GM19455 (cell line): ENCODE data around the gene CHAF1A.

Experiments used
- ATAC-seq: cut with Tn5 transposase; IDR thresholded peaks from one replicate; pipeline ENCODE4 v1.9.1; 2021; ENCODE audit not compliant: unreplicated experiment

Gene CHAF1A

DNA sequence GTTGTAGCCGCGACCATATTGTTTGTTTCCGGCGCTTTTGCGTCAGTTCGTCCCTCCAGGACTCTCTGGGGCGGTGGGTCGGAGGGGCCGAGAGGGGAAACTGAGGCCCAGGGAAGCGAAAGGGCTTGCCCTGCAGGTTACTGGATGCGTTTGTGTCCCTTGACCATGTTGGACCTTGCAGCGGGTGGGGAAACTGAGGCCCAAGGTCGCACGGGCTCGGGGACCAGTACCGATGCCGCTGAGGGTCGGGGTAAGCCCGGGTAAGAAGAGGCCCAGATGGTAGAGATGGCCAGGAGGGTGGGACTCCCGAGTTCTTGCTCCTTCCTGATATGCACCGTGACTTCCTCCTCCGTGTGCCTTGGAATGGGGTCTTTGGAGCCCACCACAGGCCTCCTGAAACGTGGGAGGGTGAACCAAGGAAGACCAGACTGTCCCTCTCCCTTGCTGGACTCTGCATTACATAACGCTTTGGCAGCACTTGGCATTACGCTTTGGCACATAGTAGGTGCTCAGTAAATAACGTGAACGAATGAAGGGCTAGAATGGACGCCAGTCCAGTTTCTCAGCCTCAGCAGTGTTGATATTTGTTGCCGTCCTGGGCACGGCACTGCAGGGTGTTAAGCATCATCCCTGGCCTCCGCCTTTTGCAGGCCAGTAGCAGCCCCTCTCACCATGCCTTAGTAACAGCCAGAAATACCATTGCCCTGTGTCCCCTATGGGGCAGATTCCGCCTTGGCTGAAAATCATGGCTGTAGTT, 743 bp downstream of the CHAF1A start:
- no peak for ATAC-seq

DNA sequence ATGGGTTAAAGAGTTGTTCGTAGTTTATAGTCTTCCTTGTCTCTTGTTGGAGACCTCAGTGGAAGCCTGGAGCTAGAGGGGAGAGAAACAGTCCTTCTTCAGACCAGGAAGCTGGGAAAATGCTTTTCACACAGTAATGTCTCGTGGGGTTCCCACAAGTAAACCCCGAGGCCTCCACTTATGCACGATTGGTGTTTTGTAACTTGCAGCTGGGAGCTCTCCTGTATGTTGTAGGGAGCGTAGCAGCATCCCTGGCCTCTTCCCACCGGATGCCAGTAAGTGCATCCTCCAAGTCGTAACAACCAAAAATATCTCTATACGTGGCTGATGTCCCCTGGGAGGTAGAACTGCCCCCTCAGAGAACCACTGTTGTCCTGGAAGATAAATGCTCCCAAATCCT, 3.5 kb downstream of the CHAF1A start:
- no peak for ATAC-seq

DNA sequence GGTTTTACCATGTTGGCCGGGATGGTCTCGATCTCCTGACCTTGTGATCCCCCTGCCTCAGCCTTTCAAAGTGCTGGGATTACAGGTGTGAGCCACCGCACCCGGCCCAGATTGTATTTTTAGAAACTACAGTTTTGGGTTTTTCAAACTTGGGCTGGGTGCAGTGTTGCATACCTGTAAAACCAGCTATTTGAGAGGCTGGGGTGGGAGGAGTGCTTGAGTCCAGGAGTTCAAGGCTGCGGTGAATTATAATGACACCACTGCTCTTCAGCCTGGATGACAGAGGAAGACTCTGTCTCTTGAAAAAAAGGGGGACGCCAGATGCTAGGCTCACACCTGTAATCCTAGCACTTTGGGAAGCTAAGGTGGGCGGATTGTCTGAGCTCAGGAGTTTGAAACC, 4.2 kb downstream of the CHAF1A start:
- no peak for ATAC-seq

DNA sequence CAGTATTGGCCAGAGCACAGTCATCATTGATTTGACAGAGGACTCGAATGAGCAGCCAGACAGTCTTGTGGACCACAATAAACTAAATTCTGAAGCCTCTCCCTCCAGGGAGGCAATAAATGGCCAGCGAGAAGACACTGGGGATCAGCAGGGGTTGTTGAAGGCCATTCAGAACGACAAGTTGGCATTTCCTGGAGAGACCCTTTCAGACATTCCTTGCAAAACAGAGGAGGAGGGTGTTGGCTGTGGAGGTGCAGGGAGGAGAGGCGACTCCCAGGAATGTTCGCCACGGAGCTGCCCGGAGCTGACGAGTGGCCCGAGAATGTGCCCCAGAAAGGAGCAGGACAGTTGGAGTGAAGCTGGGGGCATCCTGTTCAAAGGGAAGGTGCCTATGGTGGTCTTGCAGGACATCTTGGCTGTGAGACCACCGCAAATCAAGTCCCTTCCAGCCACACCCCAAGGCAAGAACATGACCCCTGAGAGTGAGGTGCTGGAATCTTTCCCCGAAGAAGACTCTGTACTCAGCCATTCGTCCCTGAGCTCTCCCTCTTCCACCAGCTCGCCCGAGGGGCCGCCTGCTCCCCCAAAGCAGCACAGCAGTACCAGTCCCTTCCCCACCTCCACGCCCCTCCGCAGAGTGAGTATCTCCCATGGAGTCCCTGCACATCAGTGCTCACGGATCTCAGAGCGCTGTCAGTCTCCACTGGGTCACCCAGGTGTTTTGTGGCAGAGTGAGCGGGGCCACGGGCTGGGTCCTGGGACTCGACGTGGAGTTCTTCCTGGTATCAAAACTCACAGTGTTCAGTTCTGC, 6.9 kb downstream of the CHAF1A start:
- no peak for ATAC-seq

DNA sequence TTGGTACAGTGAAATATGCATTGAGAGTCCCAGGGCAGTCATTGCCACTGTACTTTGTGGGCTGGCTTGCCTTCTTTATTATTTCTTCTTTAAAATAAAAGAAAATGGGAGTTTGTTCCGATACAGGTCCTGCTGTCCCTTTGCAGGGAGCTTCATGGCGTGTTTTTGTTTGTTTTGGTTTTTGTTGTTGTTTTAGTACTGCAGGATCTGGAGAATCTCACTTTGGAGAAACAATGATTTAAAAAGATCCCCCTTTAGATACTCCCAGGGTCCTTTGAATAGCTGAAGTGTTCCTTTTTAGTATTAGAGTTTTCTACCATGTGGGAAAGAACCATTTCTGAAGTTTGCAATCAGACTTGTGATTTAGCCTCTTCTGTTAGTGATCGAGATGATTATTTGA, 11.1 kb downstream of the CHAF1A start:
- ATAC-seq, result no peak

DNA sequence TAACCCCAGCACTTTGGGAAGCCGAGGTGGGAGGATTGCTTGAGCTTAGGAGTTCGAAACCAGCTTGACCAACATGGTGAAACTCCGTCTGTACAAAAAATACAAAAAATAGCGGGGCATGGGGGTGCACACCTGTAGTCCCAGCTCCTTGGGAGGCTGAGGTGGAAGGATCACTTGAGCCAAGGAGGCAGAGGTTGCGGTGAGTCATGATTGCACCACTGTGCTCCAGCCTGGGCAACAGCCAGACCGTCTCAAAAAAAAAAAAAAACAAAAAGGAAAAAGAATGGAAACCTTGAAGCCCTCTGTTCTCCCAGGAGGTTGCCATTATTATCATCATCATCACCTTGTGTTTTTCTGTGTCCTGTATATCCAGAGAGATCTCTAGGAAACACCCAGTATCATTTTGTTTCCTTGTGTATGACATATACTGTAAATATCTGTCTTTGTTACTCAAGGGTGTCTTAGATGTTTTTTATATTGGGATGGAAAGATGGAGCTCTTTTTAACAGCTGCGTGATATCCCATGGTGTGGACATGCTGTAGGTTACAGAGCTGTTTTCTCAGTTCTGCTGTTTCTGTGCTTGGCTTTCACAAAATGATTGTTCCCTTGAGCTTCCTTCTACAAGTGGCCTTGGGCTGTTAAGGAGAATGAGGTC, 11.8 kb downstream of the CHAF1A start:
- ATAC-seq, result no peak

DNA sequence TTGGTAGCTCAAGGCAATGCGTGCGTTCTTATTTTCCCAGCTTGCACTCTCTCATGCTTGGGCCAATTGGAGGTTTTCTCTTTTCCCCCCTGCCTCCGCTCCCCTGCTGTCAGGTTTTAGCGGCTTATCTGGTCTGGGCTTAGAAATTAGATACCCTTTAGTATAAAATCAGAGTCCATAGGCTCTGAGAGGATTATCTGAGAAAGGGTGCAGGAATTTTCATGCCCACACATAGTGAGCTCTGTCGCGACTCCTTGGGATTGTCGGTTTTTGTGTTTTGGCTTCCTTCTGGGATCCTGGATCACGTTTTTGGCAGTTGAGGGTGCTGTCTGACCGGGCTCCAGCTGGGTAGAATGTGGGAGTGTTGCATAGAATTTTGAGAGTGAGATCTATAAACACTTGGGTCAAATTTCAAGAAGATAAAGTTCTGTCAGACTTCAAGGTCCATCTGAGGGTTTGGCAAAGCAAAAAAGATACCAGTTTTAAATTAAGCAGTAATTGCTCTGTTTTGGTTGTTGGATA, 12.4 kb downstream of the CHAF1A start:
- no peak for ATAC-seq

DNA sequence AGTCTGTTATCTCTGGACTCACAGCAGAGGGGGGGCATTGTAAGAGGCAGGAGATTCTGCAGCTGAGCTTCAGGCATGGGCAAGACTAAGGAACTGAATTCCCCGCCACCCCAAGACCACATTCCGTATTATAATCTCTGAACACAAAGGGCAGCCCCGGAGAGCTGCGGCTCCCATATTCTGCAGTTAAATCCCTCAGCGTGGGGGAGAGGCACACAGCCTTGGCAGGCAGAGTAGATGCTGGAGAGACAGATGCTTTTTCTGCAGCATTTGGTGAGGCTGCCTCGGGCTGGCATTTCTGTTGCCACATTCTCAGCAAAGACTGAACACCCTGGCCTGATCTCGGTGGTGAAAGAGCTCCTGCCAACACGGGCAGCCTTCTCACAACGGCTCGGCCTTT, 12.9 kb downstream of the CHAF1A start:
- ATAC-seq, result no peak

DNA sequence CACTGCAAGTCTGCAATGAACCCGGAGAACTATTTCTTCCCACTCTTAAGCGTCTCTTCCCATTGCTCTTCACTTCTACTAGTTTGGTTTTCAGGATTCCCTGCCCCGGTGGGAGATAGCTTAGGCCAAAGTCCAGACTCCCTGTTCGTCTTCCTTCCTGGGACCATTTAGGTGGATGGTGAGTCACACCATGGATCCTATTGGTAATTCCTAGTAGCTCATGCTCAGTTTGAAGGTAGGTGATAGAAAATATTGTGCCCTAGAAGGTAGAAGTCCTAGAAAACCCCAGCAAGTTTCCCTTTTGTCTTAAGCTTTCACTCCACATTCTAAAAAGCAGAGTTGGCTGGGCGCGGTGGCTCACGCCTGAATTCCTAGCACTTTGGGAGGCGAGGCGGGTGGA, 13.8 kb downstream of the CHAF1A start:
- no peak for ATAC-seq

DNA sequence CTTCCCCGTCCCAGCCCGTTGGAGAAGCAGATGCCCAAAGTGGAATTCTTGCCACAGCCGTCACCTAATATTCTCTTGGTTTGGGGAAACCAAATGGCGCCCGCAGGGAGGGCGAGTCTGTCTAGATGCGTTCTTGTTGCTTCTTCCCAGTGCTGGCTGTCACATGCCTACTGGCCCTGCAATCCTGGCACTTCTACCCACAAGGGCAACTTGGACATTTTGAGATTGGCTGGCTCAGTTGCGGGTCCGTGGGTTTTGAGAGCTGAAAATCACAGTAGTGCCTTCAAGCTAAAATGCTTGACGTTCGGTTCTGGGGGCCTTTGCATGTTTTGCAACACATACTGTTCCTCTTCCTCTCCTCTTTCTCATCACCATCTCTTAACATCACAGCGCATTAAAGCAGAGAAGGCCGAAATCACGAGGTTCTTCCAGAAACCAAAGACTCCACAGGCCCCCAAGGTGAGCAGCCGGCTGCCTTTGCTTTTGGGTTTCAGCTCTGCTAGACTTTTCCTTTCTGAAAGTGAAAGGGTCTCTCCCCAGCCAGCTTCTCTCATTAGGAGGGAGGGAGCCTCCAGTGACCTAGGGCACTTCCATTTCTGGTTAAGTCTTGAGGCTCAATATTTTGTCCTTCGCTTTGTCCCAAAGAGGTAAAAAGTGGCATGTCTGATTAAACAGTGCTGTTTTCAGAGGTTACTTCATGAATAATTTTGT, 21.1 kb downstream of the CHAF1A start:
- no peak for ATAC-seq

DNA sequence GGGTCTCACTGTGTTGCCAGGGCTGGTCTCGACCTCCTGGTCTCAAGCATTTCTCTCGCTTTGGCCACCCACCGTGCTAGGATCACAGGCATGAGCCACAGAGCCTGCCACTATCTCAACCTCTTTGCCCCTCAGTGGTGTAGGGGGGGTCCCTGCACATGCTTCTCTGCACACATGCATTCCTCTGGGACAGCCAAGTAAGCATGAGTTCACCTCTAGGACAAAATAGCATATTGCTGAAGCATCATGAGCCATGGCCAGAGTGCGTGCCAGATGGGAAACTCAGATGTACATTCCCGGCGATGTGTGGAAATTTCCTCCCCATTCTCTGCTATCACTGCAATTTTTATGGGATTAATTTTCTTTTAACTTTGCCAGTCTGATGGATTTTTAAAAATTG, 23.1 kb downstream of the CHAF1A start:
- no peak for ATAC-seq

DNA sequence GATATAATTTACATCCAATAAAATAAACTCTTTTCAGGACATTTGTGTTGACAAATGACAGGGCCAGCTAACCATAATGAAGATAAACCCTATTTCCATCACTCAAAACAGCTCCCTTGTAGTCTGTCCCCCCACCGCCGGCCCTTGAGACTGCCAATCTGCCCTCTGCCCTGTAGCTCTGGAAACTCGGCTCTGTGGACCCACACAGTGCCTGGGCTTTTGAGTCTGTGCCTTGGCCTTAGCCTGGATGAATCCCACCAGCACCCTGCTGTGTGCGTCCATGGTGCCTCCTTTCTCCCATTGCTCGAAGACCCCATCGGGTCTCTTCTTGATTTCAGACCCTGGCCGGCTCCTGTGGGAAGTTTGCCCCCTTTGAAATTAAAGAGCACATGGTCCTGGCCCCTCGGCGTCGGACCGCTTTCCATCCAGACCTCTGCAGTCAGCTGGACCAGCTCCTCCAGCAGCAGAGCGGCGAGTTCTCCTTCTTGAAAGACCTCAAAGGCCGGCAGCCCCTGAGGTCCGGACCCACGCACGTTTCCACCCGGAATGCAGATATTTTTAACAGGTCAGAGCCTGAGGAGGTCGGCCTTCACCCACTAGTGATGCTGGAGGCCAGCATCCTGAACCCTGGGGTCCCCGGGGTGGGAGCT, 26.0 kb downstream of the CHAF1A start:
- ATAC-seq, result no peak

DNA sequence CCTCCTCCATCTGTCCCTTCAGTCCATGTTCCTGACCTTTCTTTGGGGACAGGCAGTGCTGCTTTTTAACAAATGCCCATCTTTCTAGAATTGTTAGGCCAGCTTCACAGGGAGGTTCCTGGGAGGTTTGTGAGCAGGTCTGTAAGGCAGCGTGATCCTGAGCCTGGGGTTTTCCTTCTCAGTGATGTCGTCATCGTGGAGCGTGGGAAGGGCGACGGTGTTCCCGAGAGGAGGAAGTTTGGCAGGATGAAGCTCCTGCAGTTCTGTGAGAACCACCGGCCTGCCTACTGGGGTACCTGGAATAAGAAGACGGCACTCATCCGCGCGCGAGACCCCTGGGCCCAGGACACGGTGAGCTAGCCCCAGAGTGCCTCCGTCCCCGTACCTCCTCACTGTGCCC, 26.8 kb downstream of the CHAF1A start:
- no peak for ATAC-seq

DNA sequence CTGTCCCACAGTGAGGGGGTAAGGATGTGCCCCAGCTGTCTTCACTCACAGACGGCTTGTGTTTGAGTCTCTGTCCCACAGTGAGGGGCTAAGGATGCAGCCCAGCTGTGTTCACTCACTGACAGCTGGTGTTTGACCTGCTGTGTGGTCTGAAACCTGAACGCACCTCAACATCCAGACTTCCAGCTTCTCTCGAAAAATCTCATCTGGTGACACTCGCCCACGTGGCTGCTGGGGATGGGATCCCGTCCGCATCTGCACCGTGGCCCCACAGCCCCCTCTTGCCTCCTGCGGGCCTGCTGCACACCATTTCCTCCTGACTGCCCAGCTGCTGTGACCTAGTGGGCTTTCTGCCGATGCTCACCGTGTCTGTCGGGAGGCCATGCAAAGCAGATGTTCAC, 27.3 kb downstream of the CHAF1A start:
- ATAC-seq, result no peak

DNA sequence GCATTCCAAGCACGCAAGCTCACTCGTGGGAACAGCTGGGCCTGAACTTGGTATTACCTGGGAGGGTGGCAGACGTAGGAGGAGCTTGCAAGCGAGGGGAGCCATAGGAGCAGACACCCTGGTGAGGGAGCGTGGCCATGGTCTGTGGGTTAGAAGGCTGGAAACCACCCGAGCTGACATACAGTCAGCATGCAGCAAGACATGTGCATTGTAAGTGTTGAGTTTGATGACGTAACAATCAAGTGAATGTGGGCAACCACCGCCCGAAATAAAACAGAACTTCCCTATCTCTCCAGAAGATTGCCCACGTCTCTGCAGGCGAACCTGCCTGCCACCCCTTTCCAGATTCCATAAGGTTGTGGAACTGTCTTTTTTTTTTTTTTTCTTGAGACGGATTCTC, 28.3 kb downstream of the CHAF1A start:
- no peak for ATAC-seq

DNA sequence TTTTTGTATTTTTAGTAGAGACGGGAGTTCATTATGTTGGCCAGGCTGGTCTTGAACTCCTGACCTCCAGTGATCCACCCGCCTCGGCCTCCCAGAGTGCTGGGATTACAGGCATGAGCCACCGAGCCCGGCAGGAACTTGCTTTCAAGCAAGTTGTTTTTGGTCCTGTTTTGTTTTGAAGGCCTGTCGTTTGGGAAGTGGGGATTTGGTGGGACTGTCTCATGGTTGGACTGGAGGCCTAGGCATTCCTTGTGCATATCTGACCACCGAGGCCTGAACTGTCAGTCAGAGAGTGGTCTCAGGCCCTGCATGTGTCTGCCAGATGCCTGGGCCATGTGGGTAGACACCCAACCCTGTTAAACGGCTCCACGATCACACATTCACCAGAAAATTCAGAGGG, 28.9 kb downstream of the CHAF1A start:
- ATAC-seq, result no peak

DNA sequence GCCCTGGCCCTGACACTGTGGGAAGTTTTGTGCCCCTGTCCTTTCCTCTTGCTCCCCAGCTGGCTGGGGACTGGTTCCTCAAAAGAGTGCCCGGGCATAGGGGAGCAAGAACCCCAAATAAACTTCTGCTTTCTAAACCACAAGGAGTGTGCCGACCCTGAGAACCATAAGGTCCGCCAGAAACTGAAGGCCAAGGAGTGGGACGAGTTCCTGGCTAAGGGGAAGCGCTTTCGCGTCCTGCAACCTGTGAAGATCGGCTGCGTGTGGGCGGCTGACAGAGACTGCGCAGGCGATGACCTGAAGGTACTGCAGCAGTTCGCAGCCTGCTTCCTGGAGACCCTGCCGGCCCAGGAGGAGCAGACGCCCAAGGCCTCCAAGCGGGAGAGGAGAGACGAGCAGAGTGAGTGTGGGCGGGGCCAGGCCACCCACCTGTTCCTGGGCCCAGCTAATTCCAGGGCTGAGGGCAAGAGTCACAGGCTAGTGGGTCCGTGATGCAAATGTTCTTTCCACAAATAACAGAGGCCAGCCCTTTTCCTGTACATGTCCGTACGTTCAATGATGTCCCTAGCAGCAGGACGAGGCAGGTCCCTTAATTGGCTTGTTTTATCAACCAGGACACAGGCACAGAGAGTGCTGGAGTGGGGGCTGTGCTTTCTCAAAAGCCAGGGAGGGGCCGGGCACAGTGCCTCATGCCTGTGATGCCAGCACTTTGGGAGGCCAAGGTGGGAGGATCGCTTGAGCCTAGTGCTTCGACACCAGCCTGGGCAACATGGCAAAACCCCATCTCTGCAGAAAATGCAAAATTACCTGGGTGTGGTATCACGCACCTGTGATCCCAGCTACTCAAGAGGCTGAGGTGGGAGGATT, 29.6 kb downstream of the CHAF1A start:
- no peak for ATAC-seq

DNA sequence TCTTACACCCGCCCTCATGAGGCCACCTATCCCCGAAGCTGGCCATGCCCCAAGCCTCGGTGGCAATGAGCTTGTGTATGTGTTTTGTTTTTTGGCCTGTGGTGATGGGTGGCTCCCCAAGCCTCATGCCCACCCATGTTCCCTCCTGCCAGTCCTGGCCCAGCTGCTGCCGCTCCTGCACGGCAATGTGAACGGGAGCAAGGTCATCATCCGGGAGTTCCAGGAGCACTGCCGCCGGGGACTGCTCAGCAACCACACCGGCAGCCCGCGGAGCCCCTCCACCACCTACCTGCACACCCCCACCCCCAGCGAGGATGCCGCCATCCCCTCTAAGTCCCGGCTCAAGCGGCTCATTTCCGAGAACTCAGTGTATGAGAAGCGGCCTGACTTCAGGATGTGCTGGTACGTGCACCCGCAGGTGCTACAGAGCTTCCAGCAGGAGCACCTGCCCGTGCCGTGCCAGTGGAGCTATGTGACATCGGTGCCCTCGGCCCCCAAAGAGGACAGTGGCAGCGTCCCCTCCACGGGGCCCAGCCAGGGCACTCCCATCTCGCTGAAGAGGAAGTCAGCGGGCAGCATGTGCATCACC, 30.6 kb downstream of the CHAF1A start:
- ATAC-seq, result no peak

DNA sequence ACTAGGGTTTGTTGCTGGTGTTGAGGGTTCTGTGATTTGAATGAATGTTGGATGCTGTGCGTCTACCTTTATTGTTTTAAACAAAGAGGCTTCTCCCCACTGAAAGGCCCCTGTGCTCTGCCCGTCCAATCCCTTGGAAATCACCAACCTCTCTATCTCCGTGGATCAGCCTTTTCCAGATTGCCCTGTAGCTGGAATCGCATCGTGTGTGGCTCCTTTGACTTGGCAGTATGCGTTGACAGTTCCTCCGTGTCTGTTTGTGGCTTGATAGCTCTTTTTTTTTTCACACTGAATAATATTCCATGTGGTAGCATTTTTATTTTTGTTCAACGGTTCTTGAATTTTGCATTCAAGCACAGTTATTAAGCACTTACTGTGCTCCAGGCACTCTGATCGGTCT, 32.0 kb downstream of the CHAF1A start:
- ATAC-seq, result no peak
